ENCODE data around the gene AJUBA.

DNA sequence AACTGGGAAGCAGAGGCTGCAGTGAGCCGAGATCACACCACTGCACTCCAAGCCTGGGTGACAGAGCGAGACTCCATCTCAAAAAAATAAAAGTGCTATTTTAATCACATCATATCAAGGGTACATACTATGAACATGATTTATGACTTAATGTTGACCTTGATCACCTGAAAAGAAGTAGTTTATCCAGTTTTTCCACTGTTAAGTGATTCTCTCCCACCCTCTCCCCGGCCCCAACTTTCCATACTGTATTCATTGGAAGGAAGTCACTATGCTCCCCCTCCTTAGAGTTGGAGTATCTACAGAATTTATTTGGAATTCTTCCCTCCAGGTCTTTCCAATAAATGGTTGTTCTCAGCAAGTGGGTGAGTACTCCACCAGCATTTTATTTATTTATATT lies 50.2 kb downstream of the AJUBA start:
- TF ChIP-seq CTCF (conservative IDR thresholded peaks at IDR 0.05), result no peak
- TF ChIP-seq EZH2 (IDR thresholded peaks at IDR 0.05; ENCODE audit: low read depth), result no peak
